H9 (cell line): ENCODE measurements around the gene ZNF423. TPM values are rescaled to one million over a fixed set of nuclear protein-coding genes. Genes with fewer than 3 reads are reported as not detected.

Experiments
- DNase-seq: peaks from one replicate; pipeline ENCODE4 v3.0.0-alpha.2; 2017
- H2AFZ ChIP-seq: one replicate; pipeline ENCODE4 v1.6.1; 2013; ENCODE audit warnings: mild to moderate bottlenecking, low read length, control low read depth, moderate library complexity
- H2AK5ac ChIP-seq: 2 replicates; pipeline ENCODE4 v1.6.1; 2013; ENCODE audit warnings: low read length, control low read depth, mixed read lengths; ENCODE audit not compliant: insufficient read length
- H2BK120ac ChIP-seq: one replicate; pipeline ENCODE4 v1.6.1; 2013; ENCODE audit warnings: low read depth, mild to moderate bottlenecking, low read length, control low read depth, inconsistent platforms; ENCODE audit not compliant: poor library complexity, severe bottlenecking
- H2BK12ac ChIP-seq: 2 replicates; pipeline ENCODE4 v1.6.1; 2013; ENCODE audit warnings: low read length, control low read depth, mixed read lengths, low read depth; ENCODE audit not compliant: insufficient read length
- H2BK15ac ChIP-seq: 2 replicates; pipeline ENCODE4 v1.6.1; 2013; ENCODE audit warnings: low read depth, low read length, control low read depth
- H2BK20ac ChIP-seq: one replicate; pipeline ENCODE4 v1.6.1; 2013; ENCODE audit warnings: low read depth, mild to moderate bottlenecking, low read length, control low read depth, inconsistent platforms; ENCODE audit not compliant: poor library complexity, severe bottlenecking
- H2BK5ac ChIP-seq: 2 replicates; pipeline ENCODE4 v1.6.1; 2013; ENCODE audit warnings: low read length, control low read depth, mixed read lengths; ENCODE audit not compliant: insufficient read length
- H3K14ac ChIP-seq: 2 replicates; pipeline ENCODE4 v1.6.1; 2013; ENCODE audit warnings: low read length, control low read depth; ENCODE audit not compliant: insufficient read depth
- H3K18ac ChIP-seq: 2 replicates; pipeline ENCODE4 v1.6.1; 2013; ENCODE audit warnings: low read depth, mild to moderate bottlenecking, mixed read lengths, low read length, control low read depth; ENCODE audit not compliant: insufficient read length
- H3K23ac ChIP-seq: 2 replicates; pipeline ENCODE4 v1.6.1; 2013; ENCODE audit warnings: low read length, control low read depth, mixed read lengths, low read depth; ENCODE audit not compliant: insufficient read length
- H3K23me2 ChIP-seq: 2 replicates; pipeline ENCODE4 v1.6.1; 2013; ENCODE audit warnings: low read depth, mild to moderate bottlenecking, mixed read lengths, low read length, control low read depth; ENCODE audit not compliant: insufficient read length, poor library complexity, severe bottlenecking
- H3K27ac ChIP-seq: 2 replicates; pipeline ENCODE4 v1.5.1; 2013; ENCODE audit warnings: low read length, control low read depth, mixed read lengths, low read depth; ENCODE audit not compliant: insufficient read length
- H3K27me3 ChIP-seq: 2 replicates; pipeline ENCODE4 v1.6.1; 2013; ENCODE audit warnings: low read length, control low read depth, inconsistent platforms; ENCODE audit not compliant: insufficient read depth
- H3K4ac ChIP-seq: 2 replicates; pipeline ENCODE4 v1.6.1; 2013; ENCODE audit warnings: low read depth, mild to moderate bottlenecking, control low read depth, inconsistent platforms, low read length, moderate library complexity
- H3K4me1 ChIP-seq: 2 replicates; pipeline ENCODE4 v1.6.1; 2013; ENCODE audit warnings: low read length, control low read depth, inconsistent platforms; ENCODE audit not compliant: insufficient read depth
- H3K4me2 ChIP-seq: 2 replicates; pipeline ENCODE4 v1.6.1; 2013; ENCODE audit warnings: low read length, control low read depth, mixed read lengths; ENCODE audit not compliant: insufficient read length, insufficient read depth
- H3K56ac ChIP-seq: 2 replicates; pipeline ENCODE4 v1.6.1; 2013; ENCODE audit warnings: low read depth, mild to moderate bottlenecking, mixed read lengths, low read length, control low read depth; ENCODE audit not compliant: insufficient read length
- H3K79me1 ChIP-seq: 2 replicates; pipeline ENCODE4 v1.6.1; 2013; ENCODE audit warnings: low read depth, mild to moderate bottlenecking, moderate library complexity, low read length, control low read depth, inconsistent platforms; ENCODE audit not compliant: insufficient read depth, poor library complexity, severe bottlenecking
- H3K79me2 ChIP-seq: 2 replicates; pipeline ENCODE4 v1.6.1; 2013; ENCODE audit warnings: low read length, control low read depth, inconsistent platforms; ENCODE audit not compliant: insufficient read depth
- H3K9ac ChIP-seq: 2 replicates; pipeline ENCODE4 v1.6.1; 2013; ENCODE audit warnings: low read length, control low read depth, mixed read lengths; ENCODE audit not compliant: insufficient read length; ENCODE audit errors: extremely low read depth
- H3K9me3 ChIP-seq: one replicate; pipeline ENCODE4 v1.6.1; 2013; ENCODE audit warnings: low read depth, low read length, inconsistent platforms; ENCODE audit not compliant: control insufficient read depth
- H3T11ph ChIP-seq: one replicate; pipeline ENCODE4 v1.6.1; 2013; ENCODE audit warnings: mild to moderate bottlenecking, low read length, control low read depth, inconsistent platforms
- H4K20me1 ChIP-seq: one replicate; pipeline ENCODE4 v1.6.1; 2013; ENCODE audit not compliant: control insufficient read depth, insufficient read length, insufficient read depth
- H4K5ac ChIP-seq: 2 replicates; pipeline ENCODE4 v1.6.1; 2013; ENCODE audit warnings: low read depth, mild to moderate bottlenecking, mixed read lengths, low read length, control low read depth; ENCODE audit not compliant: insufficient read length
- H4K8ac ChIP-seq: replicated peaks from 2 replicates; pipeline ENCODE4 v1.6.1; 2013; ENCODE audit warnings: low read length, control low read depth, mixed read lengths, low read depth; ENCODE audit not compliant: insufficient read length
- H4K91ac ChIP-seq: 2 replicates; pipeline ENCODE4 v1.6.1; 2013; ENCODE audit warnings: low read depth, mild to moderate bottlenecking, moderate library complexity, mixed read lengths, low read length, control low read depth; ENCODE audit not compliant: insufficient read length
- H3K27ac Mint-ChIP-seq, 3 experiments: 2 replicates in 2 of 3; 3 replicates in 1 of 3; pipeline ENCODE4 v1.8.0; 2020 to 2021; ENCODE audit warnings: mixed read lengths in 3 of 3, mild to moderate bottlenecking in 1 of 3, moderate library complexity in 1 of 3
- H3K27me3 Mint-ChIP-seq: 2 replicates; pipeline ENCODE4 v1.8.0; 2021; ENCODE audit warnings: low read depth, mild to moderate bottlenecking, moderate library complexity, mixed read lengths
- H3K36me3 Mint-ChIP-seq, 3 experiments: 2 replicates in 2 of 3; 3 replicates in 1 of 3; pipeline ENCODE4 v1.8.0; 2020 to 2021; ENCODE audit warnings: low read depth in 3 of 3, mixed read lengths in 3 of 3; ENCODE audit not compliant: insufficient read depth in 1 of 3
- H3K4me1 Mint-ChIP-seq, 2 experiments: 2 replicates each; pipeline ENCODE4 v1.8.0; 2020; ENCODE audit warnings: mixed read lengths in 2 of 2
- H3K4me3 Mint-ChIP-seq, 2 experiments: 2 replicates in 1 of 2; 3 replicates in 1 of 2; pipeline ENCODE4 v1.8.0; 2020 to 2021; ENCODE audit warnings: mild to moderate bottlenecking in 2 of 2, mixed read lengths in 2 of 2, moderate library complexity in 1 of 2
- H3K9me3 Mint-ChIP-seq, 2 experiments: 2 replicates in 1 of 2; 3 replicates in 1 of 2; pipeline ENCODE4 v1.8.0; 2020; ENCODE audit warnings: mild to moderate bottlenecking in 2 of 2, mixed read lengths in 2 of 2, moderate library complexity in 1 of 2
- CTCF ChIP-seq: fragments of 200-600 bp; sonication (generic); conservative IDR thresholded peaks from 3 replicates; pipeline ENCODE4 v1.8.0; 2021; ENCODE audit warnings: antibody characterized with exemption, mild to moderate bottlenecking
- WGBS: extraction: QIAGEN DNeasy Blood & Tissue Kit; methylation state at CpG from one replicate; pipeline ENCODE4 v1.1.7; 2013; ENCODE audit warnings: missing lambda C conversion rate, low lambda C conversion rate, mixed read lengths; ENCODE audit not compliant: insufficient read length; ENCODE audit errors: extremely low coverage; 5-methylcytosine and 5-hydroxymethylcytosine counted together
- total RNA-seq: library from RNA; stranded (reverse); gene quantifications from 2 replicates; pipeline ENCODE4 v1.2.1, GENCODE V29; 2021

ZNF423 gene
- total RNA-seq, 1 experiment from 2014 or later: 51.5 TPM

- Mint-ChIP-seq H3K36me3 (peaks cover 0 to 4% (median 0%) of the 10 kb centered on the region in 3 experiments; a peak in 1 of 7 replicates), H3K4me1 (peaks cover 52% of the 10 kb centered on the region in 2 experiments), H3K27me3 (no peaks in the 10 kb centered on the region), H3K27ac (peak overlapping the region in 2 of 3 experiments; percentile 30 to 92; a peak in 2 of 7 replicates), H3K9me3 (no peaks in the 10 kb centered on the region), H3K4me3 (peak overlapping the region in 1 of 2 experiments; percentile 16; a peak in 1 of 5 replicates)
- Histone ChIP-seq H3K18ac (no peak overlapping the region), H3T11ph (no peak overlapping the region), H2BK12ac (no peak overlapping the region), H3K4me1 (peaks cover 17% of the 10 kb centered on the region; the same call in 1 of the 2 replicates), H3K56ac (no peak overlapping the region), H3K27me3 (no peaks in the 10 kb centered on the region), H4K91ac (no peak overlapping the region), H4K5ac (no peak overlapping the region), H2AK5ac (no peak overlapping the region), H4K8ac (no peak overlapping the region), H2BK120ac (no peak overlapping the region), H3K79me2 (peaks cover 3% of the 10 kb centered on the region; the same call in 1 of the 2 replicates), H3K9me3 (no peaks in the 10 kb centered on the region), H4K20me1 (no peaks in the 10 kb centered on the region), H2BK5ac (no peak overlapping the region), H2AFZ (no peak overlapping the region), H3K79me1 (no peaks in the 10 kb centered on the region), H3K23ac (no peak overlapping the region), H3K14ac (no peak overlapping the region), H3K27ac (no peak overlapping the region), H3K4me2 (no peak overlapping the region), H2BK15ac (no peak overlapping the region), H3K4ac (no peak overlapping the region), H3K9ac (no peak overlapping the region), H2BK20ac (no peak overlapping the region), H3K23me2 (peaks cover 3% of the 10 kb centered on the region)
- no peak for TF ChIP-seq CTCF
- DNase-seq: peak; percentile 70
- WGBS: no CpG with 5 or more reads among the region's 9 CpGs
Measured at GRCh38 chr16:49757559-49758069, 98.3 kb downstream of the ZNF423 start.
